GM12878 (cell line): ENCODE results near the gene EED. TPM values are rescaled to one million over a fixed set of nuclear protein-coding genes. Genes with fewer than 3 reads are reported as not detected.
A peak's percentile ranks its signal among the peaks of the same experiment; 100 is the strongest.

Source experiments
- CREB1 ChIP-seq: IDR thresholded peaks from 2 replicates; pipeline ENCODE4 v1.6.1; 2012; ENCODE audit warnings: low read depth, mild to moderate bottlenecking, inconsistent platforms
- IKZF1 ChIP-seq: fragments of 450-650 bp; conservative IDR thresholded peaks from 2 replicates; pipeline ENCODE4 v1.6.1; 2017; ENCODE audit warnings: antibody characterized with exemption, mild to moderate bottlenecking
- PBX3 ChIP-seq: IDR thresholded peaks from 2 replicates; pipeline ENCODE4 v1.6.1; 2011; ENCODE audit warnings: mild to moderate bottlenecking, low read depth, low read length, moderate library complexity; ENCODE audit not compliant: insufficient replicate concordance
- SKIL ChIP-seq: fragments of 450-650 bp; IDR thresholded peaks from 2 replicates; pipeline ENCODE4 v1.6.1; 2017; ENCODE audit warnings: mild to moderate bottlenecking, low read depth, inconsistent platforms; ENCODE audit not compliant: poor library complexity, severe bottlenecking
- SMAD1 ChIP-seq: fragments of 450-650 bp; IDR thresholded peaks from 2 replicates; pipeline ENCODE4 v1.6.1; 2018; ENCODE audit warnings: mild to moderate bottlenecking, low read depth; ENCODE audit not compliant: partially characterized antibody
- SMARCA5 ChIP-seq: fragments of 450-650 bp; IDR thresholded peaks from 2 replicates; pipeline ENCODE4 v1.6.1; 2017; ENCODE audit warnings: mild to moderate bottlenecking
- polyA plus RNA-seq, 11 experiments: library from polyadenylated mRNA; depleted of rRNA in 4 of 11; unstranded in 6 of 11; stranded (reverse) in 5 of 11; fragments of >200 nt; fragmentation: Nextera tagmentation in 4 of 11; fragmentation: Illumina TruSeq in 1 of 11; extraction: Ambion mirVana in 4 of 11; extraction: Trizol in 1 of 11; gene quantifications; 1 replicate in 1 of 11; 2 replicates in 10 of 11; pipeline versions ENCODE4 v1.2.1 to v1.2.3, GENCODE V29; 2011 to 2016; ENCODE audit warnings: inconsistent platforms in 2 of 11, missing spikeins in 2 of 11, low read depth in 1 of 11
- total RNA-seq, 4 experiments: library from RNA; depleted of rRNA in 3 of 4; stranded (reverse); fragments of >200 nt in 3 of 4; fragmentation: Illumina TruSeq in 1 of 4; extraction: Trizol in 1 of 4; gene quantifications; 2 replicates each; pipeline versions ENCODE4 v1.2.1 to v1.2.3, GENCODE V29; 2013 to 2021

EED gene
- total and polyA plus RNA-seq, 10 of the 15 experiments (the other 5 are each of a cell fraction or from before 2014, with no cell fraction given): 41.5 to 140 (median 72.2) TPM

DNA sequence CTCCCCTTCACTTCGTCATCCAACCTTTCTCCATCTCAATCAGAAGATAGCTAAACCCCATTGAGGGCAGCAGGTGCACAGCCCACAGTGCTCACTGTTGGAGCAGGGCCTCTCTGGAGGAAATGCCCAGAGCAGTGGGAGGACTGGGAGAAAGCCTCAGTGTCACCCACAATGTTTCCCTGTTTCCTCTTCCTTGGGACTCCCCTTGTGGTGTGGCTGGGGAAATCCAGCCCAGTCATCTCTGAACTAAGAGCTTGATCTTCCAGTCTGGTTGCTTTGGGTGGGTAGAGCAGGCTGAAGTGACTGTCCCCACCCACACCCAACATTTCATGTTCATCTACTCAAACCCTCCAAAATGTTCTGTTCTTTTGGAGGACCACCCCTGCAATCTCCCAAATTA is 29.8 kb upstream of the EED start (continued):
- TF ChIP-seq CREB1 (peak; percentile 62), PBX3 (no peak), SKIL (peak; percentile 92), IKZF1 (peak; percentile 100), SMARCA5 (no peak), SMAD1 (no peak)
